CD4-positive, alpha-beta memory T cell (primary cell): ENCODE measurements around the gene NT5DC4. TPM values are rescaled to one million over a fixed set of nuclear protein-coding genes. Genes with fewer than 3 reads are reported as not detected.

Experiments
- CTCF ChIA-PET: fragments of 350-600 bp; sonication (Branson Sonifier 250); formaldehyde crosslinking; loops from one replicate; lab custom pipeline; 2021; ENCODE audit warnings: inconsistent platforms; ENCODE audit not compliant: partially characterized antibody; lab: Charles Lee
- POLR2A ChIA-PET: fragments of 350-600 bp; sonication (Branson Sonifier 250); formaldehyde crosslinking; loops from one replicate; lab custom pipeline; 2021; ENCODE audit not compliant: partially characterized antibody; lab: Charles Lee
- DNase-seq, 5 donors: peaks; one replicate each; pipeline versions ENCODE4 v3.0.0 to v3.0.0-alpha.2; 2020 to 2022; ENCODE audit warnings: mixed read lengths in 1 of 5
- H3K27ac ChIP-seq: one replicate; pipeline ENCODE4 v1.7.0; 2013; ENCODE audit warnings: low read depth, low read length
- H3K27me3 ChIP-seq: 2 replicates; pipeline ENCODE4 v1.7.0; 2013; ENCODE audit warnings: mild to moderate bottlenecking, low read length, moderate library complexity; ENCODE audit not compliant: insufficient read depth
- H3K36me3 ChIP-seq: 2 replicates; pipeline ENCODE4 v1.7.0; 2013; ENCODE audit warnings: mild to moderate bottlenecking, low read length, moderate library complexity; ENCODE audit not compliant: insufficient read depth
- H3K4me1 ChIP-seq: 2 replicates; pipeline ENCODE4 v1.7.0; 2013; ENCODE audit warnings: mild to moderate bottlenecking, low read length, moderate library complexity; ENCODE audit not compliant: insufficient read depth
- H3K4me3 ChIP-seq, 2 donors: one replicate each; pipeline ENCODE4 v1.7.0; 2013; ENCODE audit warnings: low read length in 2 of 2, mild to moderate bottlenecking in 1 of 2
- H3K9me3 ChIP-seq, 2 donors: one replicate each; pipeline ENCODE4 v1.7.0; 2013; ENCODE audit warnings: low read length in 2 of 2, control low read depth in 1 of 2; ENCODE audit not compliant: control insufficient read depth in 1 of 2
- H3K27ac Mint-ChIP-seq, 7 donors: one replicate each; pipeline ENCODE4 v1.8.0; 2020 to 2021; ENCODE audit warnings: mixed read lengths in 7 of 7, mild to moderate bottlenecking in 6 of 7, inconsistent platforms in 3 of 7, moderate library complexity in 3 of 7
- H3K27me3 Mint-ChIP-seq, 2 donors: one replicate each; pipeline ENCODE4 v1.8.0; 2020 to 2021; ENCODE audit warnings: mixed read lengths in 2 of 2
- H3K36me3 Mint-ChIP-seq, 2 donors: one replicate each; pipeline ENCODE4 v1.8.0; 2020 to 2021; ENCODE audit warnings: mixed read lengths in 2 of 2, inconsistent platforms in 1 of 2, mild to moderate bottlenecking in 1 of 2
- H3K4me1 Mint-ChIP-seq, 4 donors: one replicate each; pipeline ENCODE4 v1.8.0; 2020 to 2021; ENCODE audit warnings: mixed read lengths in 4 of 4, mild to moderate bottlenecking in 1 of 4
- H3K4me3 Mint-ChIP-seq, 8 donors: one replicate each; pipeline ENCODE4 v1.8.0; 2020 to 2021; ENCODE audit warnings: mixed read lengths in 8 of 8, mild to moderate bottlenecking in 7 of 8, moderate library complexity in 6 of 8, inconsistent platforms in 3 of 8
- H3K9me3 Mint-ChIP-seq, 8 donors: one replicate each; pipeline ENCODE4 v1.8.0; 2020 to 2021; ENCODE audit warnings: mixed read lengths in 8 of 8, mild to moderate bottlenecking in 5 of 8, inconsistent platforms in 3 of 8, moderate library complexity in 1 of 8
- intact Hi-C: fragments of 100-400 bp; cut with micrococcal nuclease; formaldehyde crosslinking; loops from one replicate; pipeline ENCODE4 v1.15.1; 2023
- polyA plus RNA-seq, 2 donors: library from polyadenylated mRNA; unstranded; fragments of 300-500 nt; fragmentation: Illumina TruSeq; gene quantifications; one replicate each; pipeline ENCODE4 v1.2.3, GENCODE V29; 2021
- total RNA-seq, 2 experiments: library from RNA; stranded (reverse); gene quantifications; one replicate each; pipeline ENCODE4 v1.2.3, GENCODE V29; 2021

Gene NT5DC4
- total and polyA plus RNA-seq, 4 experiments from 2014 or later = not detected

- Mint-ChIP-seq H3K4me3 (peak within 1 kb of the TSS in 1 of 8 donors; percentile 7), H3K27me3 (peaks cover 3 to 9% of the 10 kb centered on the region in 2 donors), H3K27ac (no peak within 1 kb of the TSS), H3K36me3 (no peaks in the 10 kb centered on the region), H3K4me1 (peaks cover 0 to 3% (median 0%) of the 10 kb centered on the region in 4 donors), H3K9me3 (no peaks in the 10 kb centered on the region)
- CTCF ChIA-PET = interaction anchor here (0.9 to 1.6 kb wide), 3 partner anchors 35 to 101 kb away, joined by 3 to 5 read pairs (median 3); no protein-coding TSS in a partner anchor
- POLR2A ChIA-PET = no interaction called here
- H3K9me3 ChIP-seq = no peaks in the 10 kb centered on the region
- no peak within 1 kb of the TSS for H3K4me3 ChIP-seq
- no peaks in the 10 kb centered on the region for H3K36me3 ChIP-seq
- no peaks in the 10 kb centered on the region for H3K27me3 ChIP-seq
- no peak within 1 kb of the TSS for H3K27ac ChIP-seq
- no peaks in the 10 kb centered on the region for H3K4me1 ChIP-seq
- intact Hi-C loops = no loop called here
- no peak for DNase-seq
Observed at GRCh38 chr2:112784199-112785189, 63.7 kb downstream of the NT5DC4 start, which contains the start of gene IL1A. TSS of gene IL1A (minus strand) at chr2:112784493. CDS start at chr2:112783770, 723 bp downstream.

- no peak overlapping the region for H3K27ac ChIP-seq
- no peaks in the 10 kb centered on the region for H3K36me3 Mint-ChIP-seq
- no peak for DNase-seq
- peaks cover 3 to 9% of the 10 kb centered on the region in 2 donors for H3K27me3 Mint-ChIP-seq
- no peaks in the 10 kb centered on the region for H3K9me3 ChIP-seq
- no peaks in the 10 kb centered on the region for H3K4me1 ChIP-seq
- H3K9me3 Mint-ChIP-seq = peaks cover 0 to 1% (median 0%) of the 10 kb centered on the region in 8 donors
- no peaks in the 10 kb centered on the region for H3K36me3 ChIP-seq
- ChIA-PET POLR2A (no interaction called here), CTCF (interaction anchor here (1.1 kb wide), 1 partner anchor 38 kb away, joined by 3 read pairs; no protein-coding TSS in a partner anchor)
- H3K27ac Mint-ChIP-seq = no peak overlapping the region
- intact Hi-C loops = no loop called here
- H3K4me1 Mint-ChIP-seq = peaks cover 0 to 3% (median 0%) of the 10 kb centered on the region in 4 donors
- no peak overlapping the region for H3K4me3 ChIP-seq
- no peak overlapping the region for H3K4me3 Mint-ChIP-seq
- no peaks in the 10 kb centered on the region for H3K27me3 ChIP-seq
Observed at GRCh38 chr2:112787294-112787693, 66.5 kb downstream of the NT5DC4 start.

- no peak overlapping the region for H3K27ac Mint-ChIP-seq
- peaks cover 0 to 3% (median 0%) of the 10 kb centered on the region in 4 donors for H3K4me1 Mint-ChIP-seq
- no peak overlapping the region for H3K4me3 Mint-ChIP-seq
- intact Hi-C loops = no loop called here
- no peaks in the 10 kb centered on the region for H3K36me3 Mint-ChIP-seq
- H3K27me3 Mint-ChIP-seq = peaks cover 3 to 9% of the 10 kb centered on the region in 2 donors
- Histone ChIP-seq H3K4me1 (no peaks in the 10 kb centered on the region), H3K4me3 (no peak overlapping the region), H3K9me3 (no peaks in the 10 kb centered on the region), H3K27ac (no peak overlapping the region), H3K36me3 (no peaks in the 10 kb centered on the region), H3K27me3 (no peaks in the 10 kb centered on the region)
- CTCF ChIA-PET = interaction anchor here (1.1 kb wide), 1 partner anchor 38 kb away, joined by 3 read pairs; no protein-coding TSS in a partner anchor
- POLR2A ChIA-PET = no interaction called here
- DNase-seq = no peak
- peaks cover 0 to 2% (median 0%) of the 10 kb centered on the region in 8 donors for H3K9me3 Mint-ChIP-seq
Observed at GRCh38 chr2:112787729-112788393, 67.0 kb downstream of the NT5DC4 start.

- no peaks in the 10 kb centered on the region for H3K4me1 ChIP-seq
- no peaks in the 10 kb centered on the region for H3K36me3 Mint-ChIP-seq
- H3K4me3 ChIP-seq = no peak overlapping the region
- no peak overlapping the region for H3K27ac Mint-ChIP-seq
- H3K9me3 ChIP-seq = no peaks in the 10 kb centered on the region
- no peaks in the 10 kb centered on the region for H3K27me3 ChIP-seq
- peaks cover 3 to 9% of the 10 kb centered on the region in 2 donors for H3K27me3 Mint-ChIP-seq
- H3K36me3 ChIP-seq = no peaks in the 10 kb centered on the region
- H3K9me3 Mint-ChIP-seq = peaks cover 0 to 4% (median 0%) of the 10 kb centered on the region in 8 donors
- no peak overlapping the region for H3K27ac ChIP-seq
- DNase-seq = no peak
- no peak overlapping the region for H3K4me3 Mint-ChIP-seq
- POLR2A ChIA-PET = no interaction called here
- peaks cover 0 to 3% (median 0%) of the 10 kb centered on the region in 4 donors for H3K4me1 Mint-ChIP-seq
- intact Hi-C loops = no loop called here
- CTCF ChIA-PET = interaction anchor here (1.2 kb wide), 2 partner anchors 39 to 97 kb away, joined by 3 to 4 read pairs; no protein-coding TSS in a partner anchor
Observed at GRCh38 chr2:112788653-112789052, 67.8 kb downstream of the NT5DC4 start.

Other genes starting within 250 kb of the NT5DC4 start
- 10 to 100 TPM; 22.3 to 23.3 TPM for gene TTL, start 238.9 kb upstream of the NT5DC4 start, total RNA-seq
- 1 to 10 TPM; 1.8 to 5.4 TPM for gene TTL, start 238.9 kb upstream of the NT5DC4 start, polyA plus RNA-seq
- gene POLR1B, start 178.6 kb upstream of the NT5DC4 start, total RNA-seq = 10 to 100 TPM; 29.7 to 31.3 TPM
- gene POLR1B, start 178.6 kb upstream of the NT5DC4 start, polyA plus RNA-seq = 10 to 100 TPM; 18.4 to 25.4 TPM
- gene CHCHD5, start 136.4 kb upstream of the NT5DC4 start, total RNA-seq = 10 to 100 TPM; 23.3 to 24.9 TPM
- 10 to 100 TPM; 40.2 to 71.1 TPM for gene CHCHD5, start 136.4 kb upstream of the NT5DC4 start, polyA plus RNA-seq
- gene SLC20A1, start 75.1 kb upstream of the NT5DC4 start, total RNA-seq = 10 to 100 TPM; 93.5 to 94.0 TPM
- 10 to 100 TPM; 25.5 to 36.7 TPM for gene SLC20A1, start 75.1 kb upstream of the NT5DC4 start, polyA plus RNA-seq
- under 1 TPM in 1 of 2 experiments, not detected in 1; 0.06 TPM for gene CKAP2L, start 43.6 kb downstream of the NT5DC4 start, total RNA-seq
- gene CKAP2L, start 43.6 kb downstream of the NT5DC4 start, polyA plus RNA-seq = under 1 TPM in 1 of 2 donors, not detected in 1; 0.21 TPM
- gene IL1A, start 63.5 kb downstream of the NT5DC4 start, total RNA-seq = under 1 TPM in 1 of 2 experiments, not detected in 1; 0.15 TPM
- gene IL1A, start 63.5 kb downstream of the NT5DC4 start, polyA plus RNA-seq = not detected
- gene IL1B, start 115.8 kb downstream of the NT5DC4 start, total RNA-seq = 1 to 10 TPM in 1 of 2 experiments, under 1 TPM in 1; 0.81 to 1.3 TPM
- gene IL1B, start 115.8 kb downstream of the NT5DC4 start, polyA plus RNA-seq = not detected
- not detected for gene IL37, start 190.1 kb downstream of the NT5DC4 start, total RNA-seq
- gene IL37, start 190.1 kb downstream of the NT5DC4 start, polyA plus RNA-seq = not detected